IPS-20b (cell line): ENCODE measurements around the gene HCFC1.

Experiments used
- H3K27ac ChIP-seq: one replicate; pipeline ENCODE4 v1.5.1; 2013; ENCODE audit warnings: low read length
- H3K27me3 ChIP-seq: 2 replicates; pipeline ENCODE4 v1.6.1; 2013; ENCODE audit warnings: mild to moderate bottlenecking, low read length, inconsistent platforms; ENCODE audit not compliant: insufficient read depth
- H3K36me3 ChIP-seq: 2 replicates; pipeline ENCODE4 v1.6.1; 2013; ENCODE audit warnings: low read depth, mild to moderate bottlenecking, inconsistent platforms, low read length, moderate library complexity; ENCODE audit not compliant: insufficient read depth
- H3K4me1 ChIP-seq: 2 replicates; pipeline ENCODE4 v1.6.1; 2013; ENCODE audit warnings: mild to moderate bottlenecking, control low read depth, inconsistent platforms, low read length, moderate library complexity; ENCODE audit not compliant: insufficient read depth
- H3K4me3 ChIP-seq: 2 replicates; pipeline ENCODE4 v1.5.1; 2013; ENCODE audit warnings: mild to moderate bottlenecking, low read length, inconsistent platforms
- H3K9ac ChIP-seq: 2 replicates; pipeline ENCODE4 v1.6.1; 2013; ENCODE audit warnings: low read depth, mild to moderate bottlenecking, inconsistent platforms, low read length, moderate library complexity
- H3K9me3 ChIP-seq: 2 replicates; pipeline ENCODE4 v1.6.1; 2013; ENCODE audit warnings: mild to moderate bottlenecking, low read depth, low read length, inconsistent platforms; ENCODE audit not compliant: insufficient read depth

Gene HCFC1

GRCh38 chrX:153909024-153909979, 62.3 kb downstream of the HCFC1 start:
- Histone ChIP-seq H3K36me3 (no peaks in the 10 kb centered on the region), H3K9ac (no peak overlapping the region), H3K4me1 (no peaks in the 10 kb centered on the region), H3K4me3 (no peak overlapping the region), H3K27me3 (no peaks in the 10 kb centered on the region), H3K27ac (no peak overlapping the region), H3K9me3 (no peaks in the 10 kb centered on the region)

GRCh38 chrX:153908219-153908860, 63.3 kb downstream of the HCFC1 start:
- H3K36me3 ChIP-seq: no peaks in the 10 kb centered on the region
- no peak overlapping the region for H3K9ac ChIP-seq

GRCh38 chrX:153907456-153907855, 64.2 kb downstream of the HCFC1 start:
- Histone ChIP-seq H3K36me3 (no peaks in the 10 kb centered on the region), H3K4me3 (no peak overlapping the region), H3K9ac (no peak overlapping the region), H3K27me3 (no peaks in the 10 kb centered on the region), H3K27ac (no peak overlapping the region), H3K4me1 (no peaks in the 10 kb centered on the region), H3K9me3 (no peaks in the 10 kb centered on the region)

More at GRCh38 chrX:153908219-153908860, 63.3 kb downstream of the HCFC1 start:
- Histone ChIP-seq H3K27me3 (no peaks in the 10 kb centered on the region), H3K4me1 (no peaks in the 10 kb centered on the region), H3K4me3 (no peak overlapping the region), H3K27ac (no peak overlapping the region), H3K9me3 (no peaks in the 10 kb centered on the region)

GRCh38 chrX:153906126-153906917, 65.3 kb downstream of the HCFC1 start:
- Histone ChIP-seq H3K9me3 (no peaks in the 10 kb centered on the region), H3K9ac (no peak overlapping the region), H3K27ac (no peak overlapping the region), H3K27me3 (no peaks in the 10 kb centered on the region), H3K4me3 (no peak overlapping the region), H3K4me1 (no peaks in the 10 kb centered on the region; the same call in 1 of the 2 replicates), H3K36me3 (no peaks in the 10 kb centered on the region)

GRCh38 chrX:153905481-153906095, 66.0 kb downstream of the HCFC1 start:
- H3K27ac ChIP-seq: no peak overlapping the region
- H3K36me3 ChIP-seq: no peaks in the 10 kb centered on the region
- H3K27me3 ChIP-seq: no peaks in the 10 kb centered on the region
- H3K9me3 ChIP-seq: no peaks in the 10 kb centered on the region
- H3K9ac ChIP-seq: no peak overlapping the region
- H3K4me3 ChIP-seq: no peak overlapping the region
- H3K4me1 ChIP-seq: no peaks in the 10 kb centered on the region; the same call in 1 of the 2 replicates

- H3K27me3 ChIP-seq: no peaks in the 10 kb centered on the region
- no peak within 1 kb of the TSS for H3K27ac ChIP-seq
- H3K9ac ChIP-seq: no peak within 1 kb of the TSS
Observed at GRCh38 chrX:153903991-153904957, 67.3 kb downstream of the HCFC1 start, which contains the start of gene AVPR2. AVPR2 (plus strand) TSS chrX:153904673; CDS start chrX:153905146, 473 bp downstream.

GRCh38 chrX:153903238-153903980, 68.2 kb downstream of the HCFC1 start:
- Histone ChIP-seq H3K27ac (no peak overlapping the region), H3K36me3 (no peaks in the 10 kb centered on the region), H3K9me3 (no peaks in the 10 kb centered on the region), H3K4me1 (no peaks in the 10 kb centered on the region; the same call in 1 of the 2 replicates), H3K27me3 (no peaks in the 10 kb centered on the region), H3K4me3 (no peak overlapping the region), H3K9ac (no peak overlapping the region)

More at GRCh38 chrX:153903991-153904957, 67.3 kb downstream of the HCFC1 start, which contains the start of gene AVPR2:
- Histone ChIP-seq H3K4me3 (no peak within 1 kb of the TSS), H3K4me1 (no peaks in the 10 kb centered on the region; the same call in 1 of the 2 replicates), H3K9me3 (no peaks in the 10 kb centered on the region), H3K36me3 (no peaks in the 10 kb centered on the region)

- Histone ChIP-seq H3K27ac (no peak overlapping the region), H3K27me3 (no peaks in the 10 kb centered on the region), H3K9me3 (no peaks in the 10 kb centered on the region), H3K4me1 (no peaks in the 10 kb centered on the region; the same call in 1 of the 2 replicates), H3K36me3 (no peaks in the 10 kb centered on the region), H3K9ac (no peak overlapping the region), H3K4me3 (no peak overlapping the region)
Observed at GRCh38 chrX:153902385-153902784, 69.2 kb downstream of the HCFC1 start.

GRCh38 chrX:153901753-153902140, 69.9 kb downstream of the HCFC1 start:
- no peaks in the 10 kb centered on the region; the same call in 1 of the 2 replicates for H3K4me1 ChIP-seq
- no peaks in the 10 kb centered on the region for H3K27me3 ChIP-seq
- H3K9me3 ChIP-seq: no peaks in the 10 kb centered on the region
- no peak overlapping the region for H3K4me3 ChIP-seq
- H3K9ac ChIP-seq: no peak overlapping the region
- no peak overlapping the region for H3K27ac ChIP-seq
- no peaks in the 10 kb centered on the region for H3K36me3 ChIP-seq
